Uterus (tissue), 4 donors: Measurements from ENCODE around the gene UBE2B. TPM values are rescaled to one million over a fixed set of nuclear protein-coding genes. Genes with fewer than 3 reads are reported as not detected.

Source experiments
- DNase-seq, 2 donors: peaks; one replicate each; pipeline ENCODE4 v3.0.0-alpha.2; 2019 to 2020
- H3K27ac ChIP-seq, 2 donors: fragments of 200-600 bp; sonication (generic); 1 replicate in 1 of 2; 2 replicates in 1 of 2; pipeline ENCODE4 v1.5.1; 2016 to 2018
- H3K27me3 ChIP-seq, 2 donors: fragments of 200-600 bp; sonication (generic); one replicate each; pipeline ENCODE4 v1.5.1; 2018 to 2019; ENCODE audit warnings: control low read depth in 1 of 2
- H3K36me3 ChIP-seq, 2 donors: fragments of 200-600 bp; sonication (generic); one replicate each; pipeline ENCODE4 v1.5.1; 2019; ENCODE audit warnings: control low read depth in 1 of 2
- H3K4me1 ChIP-seq, 2 donors: fragments of 200-600 bp; sonication (generic); one replicate each; pipeline ENCODE4 v1.5.1; 2018 to 2019; ENCODE audit warnings: control low read depth in 1 of 2
- H3K4me3 ChIP-seq, 2 donors: fragments of 200-600 bp; sonication (generic); 1 replicate in 1 of 2; 2 replicates in 1 of 2; pipeline ENCODE4 v1.5.1; 2018 to 2019; ENCODE audit warnings: mild to moderate bottlenecking in 1 of 2
- H3K9me3 ChIP-seq, 2 donors: fragments of 200-600 bp; sonication (generic); one replicate each; pipeline ENCODE4 v1.5.1; 2019; ENCODE audit warnings: control low read depth in 1 of 2
- POLR2A ChIP-seq, 2 donors: fragments of 450-650 bp; IDR thresholded peaks; one replicate each; pipeline ENCODE4 v1.6.1; 2016; ENCODE audit warnings: antibody characterized with exemption in 2 of 2, mild to moderate bottlenecking in 1 of 2, moderate library complexity in 1 of 2
- intact Hi-C: fragments of 100-400 bp; cut with DNase I; formaldehyde crosslinking; loops from one replicate; pipeline ENCODE4 v1.15.1; 2023; ENCODE audit warnings: low total_unique reads
- total RNA-seq, 4 donors: library from RNA; depleted of rRNA in 3 of 4; stranded (reverse); fragments of >200 nt in 3 of 4; gene quantifications; one replicate each; pipeline versions ENCODE4 v1.1.0 to v1.2.4, GENCODE V29; 2014 to 2023
- TF ChIP-seq, protein P1 (sequence below), 4 experiments: fragments of 200-600 bp in 2 of 4; fragments of 450-650 bp in 2 of 4; sonication (generic) in 2 of 4; IDR thresholded peaks; one replicate each; pipeline ENCODE4 v1.5.1; 2016 to 2019; ENCODE audit warnings: antibody characterized with exemption in 4 of 4, mild to moderate bottlenecking in 2 of 4, moderate library complexity in 1 of 4
- donor health status: DM: yes; HTN: yes; CAD: no.

Gene UBE2B
- total RNA-seq, 4 donors from 2014 or later: 44.5 to 109 (median 65.5) TPM

DNA sequence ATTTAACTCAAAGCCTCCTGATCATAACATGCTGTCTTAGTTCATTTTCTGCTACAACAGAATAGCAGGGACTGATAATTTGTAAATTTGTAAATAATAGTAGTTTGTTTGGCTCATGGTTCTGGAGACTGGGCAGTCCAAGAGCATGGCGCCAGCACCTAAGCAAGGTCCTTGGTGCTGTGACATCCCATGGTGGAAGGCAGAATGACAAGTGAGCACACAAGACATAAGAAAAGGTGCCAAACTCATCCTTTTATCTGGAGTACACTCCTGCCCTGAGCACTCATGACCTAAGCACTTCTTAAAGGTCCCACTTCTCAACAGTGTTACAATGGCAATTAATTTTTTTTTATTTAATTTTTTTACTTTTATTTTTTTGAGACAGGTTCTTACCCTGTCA, 16.1 kb downstream of the UBE2B start:
- intact Hi-C loops: loop anchor here (10.0 kb wide), 1 partner anchor 187 kb away; no protein-coding TSS in a partner anchor

DNA sequence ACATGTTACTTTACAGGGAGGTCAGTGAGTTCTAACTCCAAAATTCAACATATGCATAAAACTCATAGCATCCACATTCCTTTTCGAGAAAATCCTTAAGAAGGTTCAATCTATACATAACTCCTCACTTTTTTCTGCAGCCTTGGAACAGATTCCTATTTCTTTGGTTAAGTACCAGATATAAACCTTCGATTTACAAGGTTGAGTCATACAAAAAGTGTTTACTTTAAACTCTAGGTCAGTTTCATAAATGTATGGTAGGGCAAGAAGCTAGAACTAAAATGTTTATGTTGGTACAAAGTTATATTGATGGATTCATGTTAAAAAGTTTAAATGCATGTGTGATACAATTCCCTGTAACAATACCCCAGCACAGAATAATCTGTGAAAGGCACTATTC, 20.9 kb downstream of the UBE2B start:
- Histone ChIP-seq H3K27ac (no peak overlapping the region), H3K9me3 (no peaks in the 10 kb centered on the region), H3K27me3 (no peaks in the 10 kb centered on the region), H3K4me1 (no peaks in the 10 kb centered on the region), H3K4me3 (no peak overlapping the region), H3K36me3 (no peaks in the 10 kb centered on the region)
- DNase-seq: no peak
- intact Hi-C loops: no loop called here
- TF ChIP-seq POLR2A (IDR thresholded peaks at IDR 0.05): no peak
- TF ChIP-seq, protein P1, sequence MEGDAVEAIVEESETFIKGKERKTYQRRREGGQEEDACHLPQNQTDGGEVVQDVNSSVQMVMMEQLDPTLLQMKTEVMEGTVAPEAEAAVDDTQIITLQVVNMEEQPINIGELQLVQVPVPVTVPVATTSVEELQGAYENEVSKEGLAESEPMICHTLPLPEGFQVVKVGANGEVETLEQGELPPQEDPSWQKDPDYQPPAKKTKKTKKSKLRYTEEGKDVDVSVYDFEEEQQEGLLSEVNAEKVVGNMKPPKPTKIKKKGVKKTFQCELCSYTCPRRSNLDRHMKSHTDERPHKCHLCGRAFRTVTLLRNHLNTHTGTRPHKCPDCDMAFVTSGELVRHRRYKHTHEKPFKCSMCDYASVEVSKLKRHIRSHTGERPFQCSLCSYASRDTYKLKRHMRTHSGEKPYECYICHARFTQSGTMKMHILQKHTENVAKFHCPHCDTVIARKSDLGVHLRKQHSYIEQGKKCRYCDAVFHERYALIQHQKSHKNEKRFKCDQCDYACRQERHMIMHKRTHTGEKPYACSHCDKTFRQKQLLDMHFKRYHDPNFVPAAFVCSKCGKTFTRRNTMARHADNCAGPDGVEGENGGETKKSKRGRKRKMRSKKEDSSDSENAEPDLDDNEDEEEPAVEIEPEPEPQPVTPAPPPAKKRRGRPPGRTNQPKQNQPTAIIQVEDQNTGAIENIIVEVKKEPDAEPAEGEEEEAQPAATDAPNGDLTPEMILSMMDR (IDR thresholded peaks at IDR 0.05): no peak

More for the DNA sequence above, 16.1 kb downstream of the UBE2B start:
- no peak for TF ChIP-seq POLR2A (IDR thresholded peaks at IDR 0.05)
- TF ChIP-seq, protein P1 (IDR thresholded peaks at IDR 0.05): no peak
- H3K36me3 ChIP-seq: no peaks in the 10 kb centered on the region
- H3K27ac ChIP-seq: no peak overlapping the region
- H3K27me3 ChIP-seq: no peaks in the 10 kb centered on the region
- no peak overlapping the region for H3K4me3 ChIP-seq
- DNase-seq: no peak
- H3K9me3 ChIP-seq: no peaks in the 10 kb centered on the region
- no peaks in the 10 kb centered on the region for H3K4me1 ChIP-seq

GRCh38 chr5:134394932-134395331, 23.6 kb downstream of the UBE2B start:
- no peaks in the 10 kb centered on the region for H3K36me3 ChIP-seq

GRCh38 chr5:134396274-134396673, 24.9 kb downstream of the UBE2B start:
- no peak overlapping the region for H3K4me3 ChIP-seq
- no peaks in the 10 kb centered on the region for H3K27me3 ChIP-seq
- intact Hi-C loops: no loop called here
- no peak for TF ChIP-seq POLR2A (IDR thresholded peaks at IDR 0.05)
- TF ChIP-seq, protein P1 (IDR thresholded peaks at IDR 0.05): no peak
- H3K36me3 ChIP-seq: no peaks in the 10 kb centered on the region
- no peaks in the 10 kb centered on the region for H3K4me1 ChIP-seq
- DNase-seq: no peak
- no peak overlapping the region for H3K27ac ChIP-seq
- no peaks in the 10 kb centered on the region for H3K9me3 ChIP-seq

More at GRCh38 chr5:134394932-134395331, 23.6 kb downstream of the UBE2B start:
- DNase-seq: no peak
- TF ChIP-seq, protein P1 (IDR thresholded peaks at IDR 0.05): no peak
- TF ChIP-seq POLR2A (IDR thresholded peaks at IDR 0.05): no peak
- Histone ChIP-seq H3K27ac (no peak overlapping the region), H3K9me3 (no peaks in the 10 kb centered on the region), H3K4me1 (no peaks in the 10 kb centered on the region), H3K4me3 (no peak overlapping the region), H3K27me3 (no peaks in the 10 kb centered on the region)
- intact Hi-C loops: no loop called here

GRCh38 chr5:134397196-134397595, 25.8 kb downstream of the UBE2B start:
- Histone ChIP-seq H3K27me3 (no peaks in the 10 kb centered on the region), H3K4me1 (no peaks in the 10 kb centered on the region), H3K9me3 (no peaks in the 10 kb centered on the region), H3K4me3 (no peak overlapping the region), H3K36me3 (no peaks in the 10 kb centered on the region), H3K27ac (no peak overlapping the region)
- DNase-seq: no peak
- TF ChIP-seq POLR2A (IDR thresholded peaks at IDR 0.05): no peak
- TF ChIP-seq, protein P1 (IDR thresholded peaks at IDR 0.05): no peak
- intact Hi-C loops: no loop called here
